Liver (tissue), 9 donors: ENCODE results near the gene MARK1. TPM values are rescaled to one million over a fixed set of nuclear protein-coding genes. Genes with fewer than 3 reads are reported as not detected.

Experiments
- DNase-seq: peaks from one replicate; pipeline ENCODE4 v3.0.0-alpha.2; 2017; ENCODE audit warnings: low spot score
- H3K27ac ChIP-seq, 2 donors: one replicate each; pipeline ENCODE4 v1.7.0; 2013; ENCODE audit warnings: inconsistent platforms in 2 of 2, low read length in 2 of 2, control low read depth in 1 of 2, low read depth in 1 of 2, mild to moderate bottlenecking in 1 of 2
- H3K27me3 ChIP-seq, 4 donors: one replicate each; pipeline versions ENCODE4 v1.6.1 to v1.7.0; 2013; ENCODE audit warnings: low read length in 3 of 4, inconsistent platforms in 1 of 4, mild to moderate bottlenecking in 1 of 4, moderate library complexity in 1 of 4; ENCODE audit not compliant: control insufficient read depth in 4 of 4, insufficient read depth in 4 of 4
- H3K36me3 ChIP-seq, 4 donors: one replicate each; pipeline versions ENCODE4 v1.6.1 to v1.7.0; 2013; ENCODE audit warnings: low read length in 3 of 4, mild to moderate bottlenecking in 3 of 4, low read depth in 1 of 4, moderate library complexity in 1 of 4; ENCODE audit not compliant: control insufficient read depth in 4 of 4, insufficient read depth in 3 of 4
- H3K4me1 ChIP-seq, 4 donors: one replicate each; pipeline versions ENCODE4 v1.6.1 to v1.7.0; 2013; ENCODE audit warnings: low read length in 3 of 4, mild to moderate bottlenecking in 3 of 4, moderate library complexity in 1 of 4; ENCODE audit not compliant: control insufficient read depth in 4 of 4, insufficient read depth in 4 of 4
- H3K4me3 ChIP-seq, 3 donors: one replicate each; pipeline versions ENCODE4 v1.6.1 to v1.7.0; 2013; ENCODE audit warnings: low read length in 3 of 3, control low read depth in 1 of 3, low read depth in 1 of 3, mild to moderate bottlenecking in 1 of 3
- H3K9ac ChIP-seq, 2 donors: one replicate each; pipeline ENCODE4 v1.7.0; 2013; ENCODE audit warnings: low read length in 2 of 2, mild to moderate bottlenecking in 2 of 2, moderate library complexity in 2 of 2, control low read depth in 1 of 2, low read depth in 1 of 2
- H3K9me3 ChIP-seq, 4 donors: one replicate each; pipeline versions ENCODE4 v1.6.1 to v1.7.0; 2013; ENCODE audit warnings: low read length in 3 of 4; ENCODE audit not compliant: control insufficient read depth in 4 of 4
- ATF3 ChIP-seq: IDR thresholded peaks from 2 replicates; pipeline ENCODE4 v1.6.1; 2016; ENCODE audit warnings: antibody characterized with exemption
- EGR1 ChIP-seq, 2 donors: IDR thresholded peaks; 2 replicates each; pipeline ENCODE4 v1.6.1; 2016 to 2018; ENCODE audit warnings: antibody characterized with exemption in 2 of 2, low read depth in 2 of 2
- FOXA1 ChIP-seq: IDR thresholded peaks from 2 replicates; pipeline ENCODE4 v1.6.1; 2016; ENCODE audit warnings: antibody characterized with exemption
- FOXA2 ChIP-seq: IDR thresholded peaks from 2 replicates; pipeline ENCODE4 v1.6.1; 2016; ENCODE audit warnings: antibody characterized with exemption
- GABPA ChIP-seq, 2 donors: IDR thresholded peaks in 1 of 2; conservative IDR thresholded peaks in 1 of 2; 2 replicates each; pipeline ENCODE4 v1.6.1; 2016; ENCODE audit warnings: antibody characterized with exemption in 2 of 2, mild to moderate bottlenecking in 1 of 2, moderate library complexity in 1 of 2
- HNF4A ChIP-seq, 2 donors: conservative IDR thresholded peaks; 2 replicates each; pipeline ENCODE4 v1.6.1; 2016; ENCODE audit warnings: antibody characterized with exemption in 2 of 2, mild to moderate bottlenecking in 2 of 2
- HNF4G ChIP-seq: IDR thresholded peaks from 2 replicates; pipeline ENCODE4 v1.6.1; 2016; ENCODE audit warnings: antibody characterized with exemption
- JUND ChIP-seq, 2 donors: IDR thresholded peaks; 2 replicates each; pipeline ENCODE4 v1.6.1; 2016; ENCODE audit warnings: antibody characterized with exemption in 2 of 2
- MAX ChIP-seq: IDR thresholded peaks from 2 replicates; pipeline ENCODE4 v1.6.1; 2016; ENCODE audit warnings: antibody characterized with exemption
- NR2F2 ChIP-seq: IDR thresholded peaks from 2 replicates; pipeline ENCODE4 v1.6.1; 2016; ENCODE audit warnings: antibody characterized with exemption
- RAD21 ChIP-seq, 2 donors: IDR thresholded peaks; 2 replicates each; pipeline ENCODE4 v1.6.1; 2016; ENCODE audit warnings: antibody characterized with exemption in 2 of 2, mild to moderate bottlenecking in 2 of 2
- REST ChIP-seq: IDR thresholded peaks from 2 replicates; pipeline ENCODE4 v1.6.1; 2016; ENCODE audit warnings: antibody characterized with exemption, mild to moderate bottlenecking
- RXRA ChIP-seq, 2 donors: IDR thresholded peaks; 2 replicates each; pipeline ENCODE4 v1.6.1; 2017 to 2018; ENCODE audit warnings: antibody characterized with exemption in 2 of 2, mild to moderate bottlenecking in 1 of 2
- SP1 ChIP-seq: IDR thresholded peaks from 2 replicates; pipeline ENCODE4 v1.6.1; 2018; ENCODE audit warnings: antibody characterized with exemption, mild to moderate bottlenecking
- TAF1 ChIP-seq: conservative IDR thresholded peaks from 2 replicates; pipeline ENCODE4 v1.6.1; 2016; ENCODE audit warnings: antibody characterized with exemption, mild to moderate bottlenecking
- YY1 ChIP-seq: IDR thresholded peaks from 2 replicates; pipeline ENCODE4 v1.6.1; 2016; ENCODE audit warnings: antibody characterized with exemption, mild to moderate bottlenecking
- ZBTB33 ChIP-seq: IDR thresholded peaks from 2 replicates; pipeline ENCODE4 v1.6.1; 2016; ENCODE audit warnings: antibody characterized with exemption
- WGBS: extraction: QIAGEN DNeasy Blood & Tissue Kit; methylation state at CpG from one replicate; pipeline ENCODE4 v1.1.7; 2013; 5-methylcytosine and 5-hydroxymethylcytosine counted together
- polyA plus RNA-seq, 2 donors: library from polyadenylated mRNA; stranded (reverse) in 1 of 2; unstranded in 1 of 2; fragments of 200-250 nt in 1 of 2; fragments of >200 nt in 1 of 2; fragmentation: Nextera tagmentation in 1 of 2; extraction: Ambion mirVana in 1 of 2; gene quantifications; one replicate each; pipeline versions ENCODE4 v1.2.1 to v1.2.3, GENCODE V29; 2013 to 2015
- total RNA-seq, 2 donors: library from RNA; depleted of rRNA; stranded (reverse); fragments of >200 nt; gene quantifications; one replicate each; pipeline ENCODE4 v1.2.3, GENCODE V29; 2014
- donor health status: healthy.
- donor health status: healthy.
- donor health status: healthy.
- donor health status: healthy.
- donor health status: healthy.

Gene MARK1
- total and polyA plus RNA-seq, 4 donors, result 0.10 to 0.59 (median 0.25) TPM

GRCh38 chr1:220573836-220574235 is 45.9 kb downstream of the MARK1 start:
- Histone ChIP-seq H3K4me1 (no peaks in the 10 kb centered on the region), H3K27ac (no peak overlapping the region), H3K9ac (no peak overlapping the region), H3K9me3 (peaks cover 2 to 6% (median 2%) of the 10 kb centered on the region in 4 donors), H3K36me3 (no peaks in the 10 kb centered on the region), H3K27me3 (peaks cover 0 to 2% (median 0%) of the 10 kb centered on the region in 4 donors), H3K4me3 (no peak overlapping the region)
- no peak for DNase-seq
- no peak for TF ChIP-seq FOXA2
- TF ChIP-seq REST, result no peak
- TF ChIP-seq HNF4A (conservative IDR thresholded peaks at IDR 0.05), result no peak
- TF ChIP-seq TAF1, result no peak
- TF ChIP-seq RXRA (IDR thresholded peaks at IDR 0.05), result no peak

- Histone ChIP-seq H3K36me3 (no peaks in the 10 kb centered on the region), H3K27me3 (peaks cover 0 to 2% (median 0%) of the 10 kb centered on the region in 4 donors), H3K27ac (no peak overlapping the region), H3K4me1 (no peaks in the 10 kb centered on the region), H3K4me3 (no peak overlapping the region), H3K9ac (no peak overlapping the region), H3K9me3 (peaks cover 2 to 6% (median 2%) of the 10 kb centered on the region in 4 donors)
- WGBS, result 93% methylated on average over 6 of the region's 6 CpGs
- TF ChIP-seq FOXA2 (no peak), ATF3 (no peak), HNF4G (no peak), YY1 (no peak), HNF4A (conservative IDR thresholded peaks at IDR 0.05) (no peak), SP1 (no peak)
- DNase-seq, result no peak
Measured at GRCh38 chr1:220575718-220576497, 48.0 kb downstream of the MARK1 start.

- no peaks in the 10 kb centered on the region for H3K36me3 ChIP-seq
- no peaks in the 10 kb centered on the region for H3K27me3 ChIP-seq
- H3K4me3 ChIP-seq, result no peak overlapping the region
- no peak overlapping the region for H3K27ac ChIP-seq
- WGBS, result 88% methylated on average over 1 of the region's 1 CpG
- H3K9ac ChIP-seq, result no peak overlapping the region
- peaks cover 2 to 6% (median 2%) of the 10 kb centered on the region in 4 donors for H3K9me3 ChIP-seq
- no peaks in the 10 kb centered on the region for H3K4me1 ChIP-seq
- DNase-seq, result no peak
- no peak for TF ChIP-seq ATF3
- no peak for TF ChIP-seq TAF1
- TF ChIP-seq FOXA2, result no peak
- TF ChIP-seq JUND (IDR thresholded peaks at IDR 0.05), result no peak
- no peak for TF ChIP-seq YY1
- no peak for TF ChIP-seq MAX
- no peak for TF ChIP-seq FOXA1
- TF ChIP-seq ZBTB33, result no peak
- no peak for TF ChIP-seq HNF4G
- no peak for TF ChIP-seq HNF4A (conservative IDR thresholded peaks at IDR 0.05)
- TF ChIP-seq REST, result no peak
- no peak for TF ChIP-seq RXRA (IDR thresholded peaks at IDR 0.05)
- TF ChIP-seq GABPA (IDR thresholded peaks at IDR 0.05 in 1 of 2, conservative IDR thresholded peaks at IDR 0.05 in 1 of 2), result no peak
- TF ChIP-seq EGR1 (IDR thresholded peaks at IDR 0.05; ENCODE audit: low read depth in 2 of 2), result no peak
- TF ChIP-seq RAD21 (IDR thresholded peaks at IDR 0.05), result no peak
- TF ChIP-seq NR2F2, result no peak
Measured at GRCh38 chr1:220577926-220578325, 50.0 kb downstream of the MARK1 start.
